ENCODE results near the gene FLAD1. TPM values are rescaled to one million over a fixed set of nuclear protein-coding genes. Genes with fewer than 3 reads are reported as not detected.
"Not testable (repeated sequence)": the region's sequence is repeated elsewhere in the genome, so short reads cannot be mapped to it uniquely, and the experiment has no call there.

FLAD1 gene
- total RNA-seq, 1 donor from 2014 or later: 51.5 TPM

DNA sequence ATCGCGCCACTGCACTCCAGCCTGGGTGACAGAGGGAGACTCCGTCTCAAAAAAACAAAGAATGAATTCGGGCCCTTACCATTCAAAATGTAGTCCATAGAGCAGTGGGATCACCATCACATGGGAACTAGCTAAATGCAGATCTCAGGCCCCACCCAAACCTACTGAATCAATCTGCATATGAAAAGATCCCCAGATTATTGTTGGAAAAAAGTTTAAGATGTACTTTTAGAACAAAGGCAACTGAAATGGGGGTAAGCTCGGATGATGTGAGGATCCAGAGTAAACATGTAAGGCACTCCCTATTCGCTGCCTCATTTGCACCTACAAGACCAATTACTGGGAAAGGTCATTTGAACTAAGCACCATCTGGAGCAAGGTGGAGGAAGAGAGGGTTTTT lies 803 bp upstream of the FLAD1 start:
- H3K36me3 ChIP-seq (ENCODE audit: insufficient read depth, low read length): peaks cover 10% of the 10 kb centered on the region
- no peak overlapping the region for H3K4me3 Mint-ChIP-seq (ENCODE audit: unreplicated experiment)
- peaks cover 5% of the 10 kb centered on the region for H3K4me1 Mint-ChIP-seq (ENCODE audit: low read depth, unreplicated experiment)
- peak overlapping the region; percentile 64 for H3K9ac ChIP-seq (ENCODE audit: low read length)
- peaks cover 2% of the 10 kb centered on the region for H3K36me3 Mint-ChIP-seq (ENCODE audit: low read depth, unreplicated experiment)
- DNase-seq (ENCODE audit: low read depth): no peak
- FAIRE-seq: no peak
- peak overlapping the region; percentile 99 for H3K4me3 ChIP-seq (ENCODE audit: insufficient read depth, low read depth, low read length)
- no peak for TF ChIP-seq EZH2 (IDR thresholded peaks at IDR 0.05; ENCODE audit: insufficient read depth, low read length)
- TF ChIP-seq, protein P1, sequence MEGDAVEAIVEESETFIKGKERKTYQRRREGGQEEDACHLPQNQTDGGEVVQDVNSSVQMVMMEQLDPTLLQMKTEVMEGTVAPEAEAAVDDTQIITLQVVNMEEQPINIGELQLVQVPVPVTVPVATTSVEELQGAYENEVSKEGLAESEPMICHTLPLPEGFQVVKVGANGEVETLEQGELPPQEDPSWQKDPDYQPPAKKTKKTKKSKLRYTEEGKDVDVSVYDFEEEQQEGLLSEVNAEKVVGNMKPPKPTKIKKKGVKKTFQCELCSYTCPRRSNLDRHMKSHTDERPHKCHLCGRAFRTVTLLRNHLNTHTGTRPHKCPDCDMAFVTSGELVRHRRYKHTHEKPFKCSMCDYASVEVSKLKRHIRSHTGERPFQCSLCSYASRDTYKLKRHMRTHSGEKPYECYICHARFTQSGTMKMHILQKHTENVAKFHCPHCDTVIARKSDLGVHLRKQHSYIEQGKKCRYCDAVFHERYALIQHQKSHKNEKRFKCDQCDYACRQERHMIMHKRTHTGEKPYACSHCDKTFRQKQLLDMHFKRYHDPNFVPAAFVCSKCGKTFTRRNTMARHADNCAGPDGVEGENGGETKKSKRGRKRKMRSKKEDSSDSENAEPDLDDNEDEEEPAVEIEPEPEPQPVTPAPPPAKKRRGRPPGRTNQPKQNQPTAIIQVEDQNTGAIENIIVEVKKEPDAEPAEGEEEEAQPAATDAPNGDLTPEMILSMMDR (IDR thresholded peaks at IDR 0.05; ENCODE audit: insufficient read depth, low read depth, low read length): no peak
- H3K9me3 ChIP-seq (ENCODE audit: insufficient read depth, low read depth, low read length): no peaks in the 10 kb centered on the region
- peak overlapping the region; percentile 97 for H3K4me2 ChIP-seq (ENCODE audit: low read length)
- no peak overlapping the region for H3K27ac Mint-ChIP-seq (ENCODE audit: unreplicated experiment)
- H3K9me3 Mint-ChIP-seq (ENCODE audit: unreplicated experiment): no peaks in the 10 kb centered on the region
- peak overlapping the region; percentile 0 for H3K27ac ChIP-seq (ENCODE audit: low read depth, low read length)
- H3K27me3 ChIP-seq (ENCODE audit: insufficient read depth, low read length): no peaks in the 10 kb centered on the region
- H2AFZ ChIP-seq (ENCODE audit: low read depth, low read length): peak overlapping the region; percentile 71
- peaks cover 49% of the 10 kb centered on the region for H3K79me2 ChIP-seq (ENCODE audit: insufficient read depth, low read length)
- H4K20me1 ChIP-seq (ENCODE audit: insufficient read depth, low read length): no peaks in the 10 kb centered on the region
- H3K4me1 ChIP-seq (ENCODE audit: insufficient read depth, low read length): peaks cover 14% of the 10 kb centered on the region
- no peaks in the 10 kb centered on the region for H3K27me3 Mint-ChIP-seq (ENCODE audit: low read depth, unreplicated experiment)

DNA sequence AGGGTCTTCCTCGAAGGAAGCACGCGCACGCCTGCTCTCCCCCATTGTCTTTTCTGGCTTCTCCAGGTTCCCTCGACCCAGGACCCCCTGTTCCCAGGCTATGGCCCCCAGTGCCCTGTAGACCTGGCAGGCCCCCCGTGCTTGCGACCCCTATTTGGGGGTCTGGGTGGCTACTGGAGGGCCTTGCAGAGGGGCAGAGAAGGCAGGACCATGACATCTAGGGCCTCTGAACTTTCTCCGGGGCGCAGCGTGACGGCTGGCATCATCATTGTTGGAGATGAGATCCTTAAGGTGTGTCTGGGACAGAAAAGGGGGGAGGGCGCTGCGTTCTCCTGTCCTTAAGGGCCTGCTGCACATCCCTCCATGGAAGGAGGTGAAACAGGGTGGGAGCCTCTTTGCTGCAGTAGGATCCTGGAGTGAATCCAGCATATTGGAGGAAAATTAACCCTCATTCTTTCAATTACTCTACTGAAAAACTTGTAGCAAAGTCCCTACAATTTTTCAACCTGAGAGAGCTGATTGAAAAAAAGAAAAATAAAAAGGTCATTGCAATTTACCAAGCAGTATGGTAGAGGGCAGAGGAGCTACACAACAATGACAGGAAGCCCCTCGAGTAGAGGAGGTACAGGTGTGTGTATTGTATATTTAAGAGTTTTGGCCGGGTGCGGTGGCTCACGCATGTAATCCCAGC lies 777 bp downstream of the FLAD1 start:
- FAIRE-seq (no peak), DNase-seq (ENCODE audit: low read depth) (no peak)
- Histone ChIP-seq H2AFZ (ENCODE audit: low read depth, low read length) (peak overlapping the region; percentile 69), H3K27me3 (ENCODE audit: insufficient read depth, low read length) (no peaks in the 10 kb centered on the region), H4K20me1 (ENCODE audit: insufficient read depth, low read length) (peaks cover 14% of the 10 kb centered on the region), H3K9ac (ENCODE audit: low read length) (peak overlapping the region; percentile 94), H3K79me2 (ENCODE audit: insufficient read depth, low read length) (peaks cover 52% of the 10 kb centered on the region), H3K4me3 (ENCODE audit: insufficient read depth, low read depth, low read length) (peak overlapping the region; percentile 99), H3K36me3 (ENCODE audit: insufficient read depth, low read length) (peaks cover 22% of the 10 kb centered on the region), H3K4me2 (ENCODE audit: low read length) (peak overlapping the region; percentile 97), H3K27ac (ENCODE audit: low read depth, low read length) (peak overlapping the region; percentile 58), H3K4me1 (ENCODE audit: insufficient read depth, low read length) (peaks cover 14% of the 10 kb centered on the region), H3K9me3 (ENCODE audit: insufficient read depth, low read depth, low read length) (no peaks in the 10 kb centered on the region)
- no peaks in the 10 kb centered on the region for H3K27me3 Mint-ChIP-seq (ENCODE audit: low read depth, unreplicated experiment)
- peaks cover 4% of the 10 kb centered on the region for H3K36me3 Mint-ChIP-seq (ENCODE audit: low read depth, unreplicated experiment)
- peak overlapping the region; percentile 80 for H3K27ac Mint-ChIP-seq (ENCODE audit: unreplicated experiment)
- H3K4me3 Mint-ChIP-seq (ENCODE audit: unreplicated experiment): no peak overlapping the region
- peaks cover 5% of the 10 kb centered on the region for H3K4me1 Mint-ChIP-seq (ENCODE audit: low read depth, unreplicated experiment)
- H3K9me3 Mint-ChIP-seq (ENCODE audit: unreplicated experiment): no peaks in the 10 kb centered on the region
- TF ChIP-seq, protein P1 (IDR thresholded peaks at IDR 0.05; ENCODE audit: insufficient read depth, low read depth, low read length): no peak
- TF ChIP-seq EZH2 (IDR thresholded peaks at IDR 0.05; ENCODE audit: insufficient read depth, low read length): no peak

DNA sequence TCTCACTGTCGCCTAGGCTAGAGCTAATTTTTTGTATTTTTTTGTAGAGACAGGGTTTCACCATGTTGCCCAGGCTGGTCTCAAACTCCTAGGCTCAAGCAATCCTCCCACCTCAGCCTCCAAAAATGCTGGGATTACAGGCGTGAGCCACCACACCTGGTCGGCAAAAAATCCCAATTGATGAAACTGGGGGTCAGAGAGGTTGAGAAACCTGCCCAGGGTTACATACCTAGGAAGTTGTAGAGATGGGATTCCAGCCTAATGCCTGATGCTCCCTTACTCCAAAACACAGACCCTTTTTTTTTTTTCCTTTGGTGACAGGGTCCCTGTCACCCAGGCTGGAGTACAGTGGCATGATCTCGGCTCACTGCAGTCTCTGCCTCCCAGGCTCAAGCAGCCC lies 3.6 kb downstream of the FLAD1 start:
- not testable (repeated sequence) for H3K4me1 Mint-ChIP-seq (ENCODE audit: low read depth, unreplicated experiment); H3K27me3 ChIP-seq (ENCODE audit: insufficient read depth, low read length); H3K9me3 Mint-ChIP-seq (ENCODE audit: unreplicated experiment); H2AFZ ChIP-seq (ENCODE audit: low read depth, low read length); H3K4me2 ChIP-seq (ENCODE audit: low read length); H3K27me3 Mint-ChIP-seq (ENCODE audit: low read depth, unreplicated experiment); H3K4me3 ChIP-seq (ENCODE audit: insufficient read depth, low read depth, low read length); H3K9me3 ChIP-seq (ENCODE audit: insufficient read depth, low read depth, low read length); H3K27ac Mint-ChIP-seq (ENCODE audit: unreplicated experiment); H3K4me3 Mint-ChIP-seq (ENCODE audit: unreplicated experiment); H3K27ac ChIP-seq (ENCODE audit: low read depth, low read length); FAIRE-seq; H3K9ac ChIP-seq (ENCODE audit: low read length); DNase-seq (ENCODE audit: low read depth); H3K36me3 Mint-ChIP-seq (ENCODE audit: low read depth, unreplicated experiment)
- Histone ChIP-seq H4K20me1 (ENCODE audit: insufficient read depth, low read length) (peaks cover 29% of the 10 kb centered on the region), H3K36me3 (ENCODE audit: insufficient read depth, low read length) (peaks cover 24% of the 10 kb centered on the region), H3K79me2 (ENCODE audit: insufficient read depth, low read length) (peaks cover 59% of the 10 kb centered on the region), H3K4me1 (ENCODE audit: insufficient read depth, low read length) (peaks cover 14% of the 10 kb centered on the region)
